Measurements from ENCODE around the gene ACACB. TPM values are rescaled to one million over a fixed set of nuclear protein-coding genes. Genes with fewer than 3 reads are reported as not detected.

ACACB gene
- total RNA-seq, 1 donor from 2014 or later, result 1.7 TPM

GRCh38 chr12:109228664-109229063 is 112.3 kb downstream of the ACACB start:
- H3K9me3 Mint-ChIP-seq (ENCODE audit: unreplicated experiment), result no peaks in the 10 kb centered on the region
- H3K4me1 Mint-ChIP-seq (ENCODE audit: unreplicated experiment), result no peaks in the 10 kb centered on the region
- TF ChIP-seq CTCF (IDR thresholded peaks at IDR 0.05; ENCODE audit: unreplicated experiment), result no peak
- no peaks in the 10 kb centered on the region for H3K27me3 Mint-ChIP-seq (ENCODE audit: unreplicated experiment)
- DNase-seq (ENCODE audit: low spot score), result no peak
- no peak overlapping the region for H3K4me3 Mint-ChIP-seq (ENCODE audit: unreplicated experiment)
- no peaks in the 10 kb centered on the region for H3K36me3 Mint-ChIP-seq (ENCODE audit: low read depth, unreplicated experiment)
- H3K27ac Mint-ChIP-seq (ENCODE audit: unreplicated experiment), result no peak overlapping the region

- H3K4me3 Mint-ChIP-seq (ENCODE audit: unreplicated experiment), result no peak overlapping the region
- no peak overlapping the region for H3K27ac Mint-ChIP-seq (ENCODE audit: unreplicated experiment)
- H3K36me3 Mint-ChIP-seq (ENCODE audit: low read depth, unreplicated experiment), result no peaks in the 10 kb centered on the region
- H3K27me3 Mint-ChIP-seq (ENCODE audit: unreplicated experiment), result no peaks in the 10 kb centered on the region
- no peaks in the 10 kb centered on the region for H3K9me3 Mint-ChIP-seq (ENCODE audit: unreplicated experiment)
- DNase-seq (ENCODE audit: low spot score), result no peak
- no peaks in the 10 kb centered on the region for H3K4me1 Mint-ChIP-seq (ENCODE audit: unreplicated experiment)
- TF ChIP-seq CTCF (IDR thresholded peaks at IDR 0.05; ENCODE audit: unreplicated experiment), result no peak
These were observed 113.8 kb downstream of the ACACB start for GRCh38 chr12:109230193-109230592.

GRCh38 chr12:109232731-109233130 is 116.3 kb downstream of the ACACB start:
- no peak for TF ChIP-seq CTCF (IDR thresholded peaks at IDR 0.05; ENCODE audit: unreplicated experiment)
- no peaks in the 10 kb centered on the region for H3K36me3 Mint-ChIP-seq (ENCODE audit: low read depth, unreplicated experiment)

GRCh38 chr12:109234012-109234411 is 117.6 kb downstream of the ACACB start:
- no peak for DNase-seq (ENCODE audit: low spot score)
- Mint-ChIP-seq H3K27me3 (ENCODE audit: unreplicated experiment) (no peaks in the 10 kb centered on the region), H3K4me3 (ENCODE audit: unreplicated experiment) (no peak overlapping the region), H3K4me1 (ENCODE audit: unreplicated experiment) (no peaks in the 10 kb centered on the region), H3K27ac (ENCODE audit: unreplicated experiment) (no peak overlapping the region), H3K36me3 (ENCODE audit: low read depth, unreplicated experiment) (no peaks in the 10 kb centered on the region), H3K9me3 (ENCODE audit: unreplicated experiment) (no peaks in the 10 kb centered on the region)
- TF ChIP-seq CTCF (IDR thresholded peaks at IDR 0.05; ENCODE audit: unreplicated experiment), result no peak

More at GRCh38 chr12:109232731-109233130, 116.3 kb downstream of the ACACB start:
- Mint-ChIP-seq H3K4me3 (ENCODE audit: unreplicated experiment) (no peak overlapping the region), H3K27me3 (ENCODE audit: unreplicated experiment) (no peaks in the 10 kb centered on the region), H3K4me1 (ENCODE audit: unreplicated experiment) (no peaks in the 10 kb centered on the region), H3K9me3 (ENCODE audit: unreplicated experiment) (no peaks in the 10 kb centered on the region), H3K27ac (ENCODE audit: unreplicated experiment) (no peak overlapping the region)
- no peak for DNase-seq (ENCODE audit: low spot score)

GRCh38 chr12:109236257-109236656 is 119.9 kb downstream of the ACACB start:
- no peak for TF ChIP-seq CTCF (IDR thresholded peaks at IDR 0.05; ENCODE audit: unreplicated experiment)
- no peaks in the 10 kb centered on the region for H3K9me3 Mint-ChIP-seq (ENCODE audit: unreplicated experiment)
- no peak for DNase-seq (ENCODE audit: low spot score)
- H3K27me3 Mint-ChIP-seq (ENCODE audit: unreplicated experiment), result no peaks in the 10 kb centered on the region
- no peaks in the 10 kb centered on the region for H3K36me3 Mint-ChIP-seq (ENCODE audit: low read depth, unreplicated experiment)
- H3K27ac Mint-ChIP-seq (ENCODE audit: unreplicated experiment), result no peak overlapping the region
- H3K4me3 Mint-ChIP-seq (ENCODE audit: unreplicated experiment), result no peak overlapping the region
- no peaks in the 10 kb centered on the region for H3K4me1 Mint-ChIP-seq (ENCODE audit: unreplicated experiment)
